ENCODE data around the gene BORCS6.
A peak's percentile ranks its signal among the peaks of the same experiment; 100 is the strongest.
"Not testable (repeated sequence)": the region's sequence is repeated elsewhere in the genome, so short reads cannot be mapped to it uniquely, and the experiment has no call there.

Gene BORCS6

DNA sequence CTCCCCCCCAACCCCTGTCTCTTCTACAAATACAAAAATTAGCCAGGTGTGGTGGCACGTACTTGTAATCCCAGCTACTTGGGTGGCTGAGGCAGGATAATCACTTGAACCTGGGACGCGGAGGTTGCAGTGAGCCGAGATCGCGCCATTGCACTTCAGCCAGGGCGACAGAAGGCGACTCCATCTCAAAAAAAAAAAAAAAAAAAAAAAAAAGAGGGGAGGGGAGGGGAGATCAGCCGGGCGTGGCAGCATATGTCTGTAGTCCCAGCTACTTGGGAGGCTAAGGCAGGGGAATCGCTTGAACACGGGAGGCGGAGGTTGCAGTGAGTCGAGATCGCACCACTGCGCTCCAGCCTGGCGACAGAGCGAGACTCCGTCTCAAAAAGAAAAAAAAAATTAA lies 19.8 kb downstream of the BORCS6 start:
- FAIRE-seq: not testable (repeated sequence)

DNA sequence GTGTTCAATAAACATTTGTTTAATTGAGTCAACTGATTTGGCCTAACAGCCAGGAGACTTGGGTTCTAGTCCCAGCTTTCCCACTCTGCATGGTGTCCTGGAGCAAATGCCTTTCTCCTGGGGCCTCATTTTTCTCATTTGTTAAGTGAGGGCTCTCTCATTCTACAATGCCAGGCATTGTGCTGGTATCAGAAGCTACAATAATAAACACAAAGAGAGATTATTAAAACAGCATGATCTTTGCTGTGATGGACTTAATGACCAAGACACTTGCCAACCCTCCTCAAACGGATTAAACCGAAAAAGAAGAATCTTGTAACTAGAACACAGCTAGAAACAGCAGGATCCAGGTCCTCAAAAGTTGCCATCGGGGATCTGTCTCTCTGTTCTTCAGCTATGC lies 22.5 kb downstream of the BORCS6 start:
- no peak for FAIRE-seq

DNA sequence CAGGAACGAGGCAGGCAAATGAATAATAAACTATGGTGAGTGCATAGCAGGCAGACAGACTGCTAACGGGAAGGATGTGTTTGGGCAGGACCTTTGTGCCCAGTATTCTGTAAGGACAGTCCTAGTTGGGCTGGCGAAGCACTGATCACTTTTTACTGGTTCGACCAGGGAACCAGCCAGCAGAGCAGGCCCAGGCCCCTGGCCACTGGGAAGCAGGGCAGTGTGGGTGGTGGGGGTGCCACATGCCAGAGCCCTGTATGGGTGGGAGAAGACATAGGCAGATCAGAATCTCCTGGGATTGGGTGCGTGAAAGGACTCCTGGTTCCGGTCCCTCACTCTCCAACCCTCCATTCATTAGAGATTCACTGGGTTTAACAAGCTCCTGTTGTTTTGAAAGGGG lies 23.2 kb downstream of the BORCS6 start:
- FAIRE-seq: no peak

GRCh38 chr17:8164815-8165131 lies 25.2 kb downstream of the BORCS6 start:
- FAIRE-seq: no peak

- FAIRE-seq: no peak
Observed at GRCh38 chr17:8163978-8164814, 25.8 kb downstream of the BORCS6 start.

DNA sequence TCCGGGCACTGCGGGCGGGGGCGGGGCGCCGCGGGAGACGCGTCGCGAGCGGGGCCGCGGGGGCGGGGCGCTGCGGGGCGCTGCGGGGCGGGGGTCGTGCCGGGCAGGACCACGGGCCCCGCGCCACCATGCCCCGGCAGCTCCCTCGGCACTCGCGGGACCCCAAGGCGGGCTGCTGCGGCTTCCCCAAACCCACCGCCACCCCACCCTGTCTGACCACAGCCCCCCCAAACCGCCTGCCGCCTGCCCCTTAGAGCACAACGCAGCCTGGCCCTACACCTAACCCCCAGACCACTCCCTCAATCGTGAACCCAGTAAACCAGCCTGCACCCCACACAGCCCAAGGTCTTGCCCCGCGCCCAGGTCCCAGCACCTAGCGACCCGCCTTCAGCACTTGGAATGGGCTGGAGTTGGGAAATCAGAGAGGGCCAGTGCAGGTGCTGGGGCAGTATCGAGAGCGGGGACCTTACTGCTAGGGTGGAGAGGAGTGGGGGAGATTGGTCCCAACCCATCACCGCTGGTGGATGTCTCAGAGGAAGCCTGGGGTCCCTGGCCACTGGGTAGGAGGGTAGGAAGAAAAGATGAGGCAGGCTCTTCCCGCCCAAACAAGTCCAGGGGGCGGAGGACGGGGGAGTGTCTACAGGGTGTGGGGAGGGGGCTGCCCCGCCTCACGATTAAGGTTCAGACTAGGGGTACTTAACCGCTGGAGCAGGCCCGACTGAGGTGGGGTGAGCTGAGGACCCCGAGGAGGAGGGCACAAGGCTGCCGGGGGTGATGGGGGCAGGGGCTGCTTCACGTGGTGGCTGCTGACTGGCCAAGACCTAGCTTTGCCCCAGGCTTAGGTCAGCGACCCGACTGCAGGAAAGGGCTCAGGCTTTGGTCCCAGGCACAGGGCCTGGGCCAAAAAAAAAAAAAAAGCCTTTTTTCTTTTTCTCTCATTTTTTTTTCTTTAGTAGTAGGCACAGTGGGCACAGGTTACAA lies 26.7 kb downstream of the BORCS6 start:
- peak; percentile 6 for FAIRE-seq

DNA sequence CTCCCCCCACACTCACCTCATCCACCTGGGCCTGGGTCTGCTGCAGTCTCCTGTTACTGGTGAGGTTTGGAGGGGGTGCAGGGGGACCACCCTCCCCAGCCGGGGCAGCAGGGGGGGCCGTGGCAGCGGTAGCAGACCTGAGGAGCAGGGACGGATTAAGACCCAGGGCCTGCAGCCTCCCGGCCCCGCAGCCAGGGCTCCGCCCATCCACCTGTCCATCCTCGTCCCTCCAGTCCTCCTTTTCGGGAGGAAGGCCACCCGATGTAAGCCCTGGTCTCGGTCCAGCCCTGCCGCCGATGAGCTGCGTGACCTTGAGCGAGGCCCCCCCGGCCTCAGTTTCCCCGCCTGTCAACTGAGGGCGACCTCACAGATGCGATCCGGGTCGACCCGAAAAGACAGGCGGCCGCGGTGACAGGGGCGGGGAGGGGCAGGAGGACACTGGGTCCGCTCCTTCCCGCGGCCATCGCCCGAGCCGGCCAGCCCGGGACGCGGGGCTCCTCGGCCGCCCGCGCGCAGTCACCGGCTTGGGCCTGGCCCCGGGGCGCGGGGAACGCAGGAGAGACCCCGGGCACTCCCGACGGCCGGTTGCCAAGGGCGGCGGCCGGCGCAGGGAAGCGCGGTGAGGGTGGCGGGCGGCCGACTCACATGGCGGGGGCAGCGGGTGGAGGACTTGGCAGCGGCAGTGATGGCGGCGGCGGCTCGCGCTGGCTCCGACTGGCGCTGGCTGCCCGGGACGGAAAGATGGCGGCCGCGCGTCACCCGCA lies 27.6 kb downstream of the BORCS6 start, which contains the start of gene VAMP2:
TSS of gene VAMP2 (minus strand) at position 716 of the 764 bp plus-strand sequence. CDS start at position 647, 69 bp downstream.
- no peak for FAIRE-seq

- no peak for FAIRE-seq
Observed at GRCh38 chr17:8161289-8162232, 28.4 kb downstream of the BORCS6 start.

DNA sequence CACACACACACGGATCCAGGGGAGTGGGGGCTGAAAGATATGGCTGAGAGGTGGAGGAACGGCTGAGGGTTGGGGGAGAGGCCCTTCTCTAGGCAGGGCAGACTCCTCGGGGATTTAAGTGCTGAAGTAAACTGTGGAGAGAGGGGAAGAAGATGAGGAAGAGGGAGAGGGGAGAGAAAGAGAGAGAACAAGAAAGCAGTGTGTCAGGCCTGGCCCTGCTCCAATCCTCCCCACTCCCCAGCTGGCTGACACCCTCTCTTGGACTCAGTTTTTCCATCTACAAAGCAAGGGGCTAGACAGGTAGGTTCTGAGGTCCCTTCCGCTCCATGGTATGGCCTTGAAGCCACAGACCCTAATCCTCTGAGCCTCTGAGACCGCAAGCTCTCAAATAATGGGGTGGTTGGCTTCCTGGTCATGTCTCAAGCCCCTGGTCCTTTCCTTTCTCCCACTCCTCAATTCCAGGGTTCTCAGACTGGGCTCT lies 29.2 kb downstream of the BORCS6 start:
- no peak for FAIRE-seq

DNA sequence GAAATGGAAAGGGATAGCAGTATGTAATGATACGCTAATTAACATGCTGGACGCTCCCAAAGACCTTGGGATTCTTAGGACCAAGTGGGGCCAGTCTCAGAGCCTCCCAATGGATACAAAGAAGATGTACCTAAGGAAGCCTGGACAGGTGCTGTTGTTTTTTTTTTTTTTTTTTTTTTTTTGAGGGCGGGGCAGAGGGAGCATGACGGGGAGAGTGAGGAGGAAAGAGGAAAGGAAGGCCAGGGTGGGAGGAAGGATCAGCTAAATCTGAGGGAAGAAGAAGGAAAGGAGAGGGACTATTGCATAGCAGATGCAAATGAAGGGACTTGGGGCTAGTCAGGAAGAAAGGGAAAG lies 29.8 kb downstream of the BORCS6 start:
- no peak for FAIRE-seq

GRCh38 chr17:8159459-8160223 lies 30.3 kb downstream of the BORCS6 start:
- no peak for FAIRE-seq

- FAIRE-seq: no peak
Observed at GRCh38 chr17:8159032-8159400, 31.0 kb downstream of the BORCS6 start.

- FAIRE-seq: peak; percentile 93
Observed at GRCh38 chr17:8158267-8159031, 31.5 kb downstream of the BORCS6 start.

GRCh38 chr17:8156246-8156992 lies 33.6 kb downstream of the BORCS6 start:
- peak; percentile 99 for FAIRE-seq

- FAIRE-seq: no peak
Observed at GRCh38 chr17:8155996-8156245, 34.1 kb downstream of the BORCS6 start.

GRCh38 chr17:8155231-8155995 lies 34.6 kb downstream of the BORCS6 start:
- no peak for FAIRE-seq

GRCh38 chr17:8154608-8155155 lies 35.3 kb downstream of the BORCS6 start:
- FAIRE-seq: no peak

- FAIRE-seq: peak; percentile 89
Observed at GRCh38 chr17:8153957-8154607, 35.9 kb downstream of the BORCS6 start.

Data from G401.6 (cell line).